GM19043 (cell line): Measurements from ENCODE around the gene GLI2.

ENCODE experiments used
- ATAC-seq: cut with Tn5 transposase; IDR thresholded peaks from one replicate; pipeline ENCODE4 v1.9.1; 2021; ENCODE audit warnings: low read depth; ENCODE audit not compliant: unreplicated experiment

GLI2 gene

GRCh38 chr2:120736624-120737339, 1.1 kb downstream of the GLI2 start:
- ATAC-seq: no peak

GRCh38 chr2:120737340-120738101, 1.9 kb downstream of the GLI2 start:
- ATAC-seq: no peak

GRCh38 chr2:120738117-120738516, 2.4 kb downstream of the GLI2 start:
- ATAC-seq: no peak

- no peak for ATAC-seq
These were observed 3.2 kb downstream of the GLI2 start for GRCh38 chr2:120738786-120739437.

- ATAC-seq: no peak
These were observed 3.9 kb downstream of the GLI2 start for GRCh38 chr2:120739438-120740090.

GRCh38 chr2:120740375-120740764, 4.7 kb downstream of the GLI2 start:
- ATAC-seq: no peak

GRCh38 chr2:120740765-120741524, 5.3 kb downstream of the GLI2 start:
- no peak for ATAC-seq

- ATAC-seq: no peak
These were observed 6.2 kb downstream of the GLI2 start for GRCh38 chr2:120741571-120742561.

GRCh38 chr2:120743657-120744056, 8.0 kb downstream of the GLI2 start:
- ATAC-seq: no peak

- no peak for ATAC-seq
These were observed 9.1 kb downstream of the GLI2 start for GRCh38 chr2:120744817-120745216.

GRCh38 chr2:120745420-120746111, 9.9 kb downstream of the GLI2 start:
- ATAC-seq: no peak

- ATAC-seq: no peak
These were observed 10.5 kb downstream of the GLI2 start for GRCh38 chr2:120746144-120746543.

GRCh38 chr2:120747281-120747680, 11.6 kb downstream of the GLI2 start:
- ATAC-seq: no peak

- ATAC-seq: no peak
These were observed 12.0 kb downstream of the GLI2 start for GRCh38 chr2:120747706-120748105.

- no peak for ATAC-seq
These were observed 12.6 kb downstream of the GLI2 start for GRCh38 chr2:120748310-120748709.

- ATAC-seq: no peak
These were observed 13.1 kb downstream of the GLI2 start for GRCh38 chr2:120748741-120749140.

- no peak for ATAC-seq
These were observed 14.1 kb downstream of the GLI2 start for GRCh38 chr2:120749506-120750431.
